Measurements from ENCODE around the gene CCDC134.
A peak's percentile ranks its signal among the peaks of the same experiment; 100 is the strongest.

Gene CCDC134

GRCh38 chr22:41844513-41844912, 44.0 kb downstream of the CCDC134 start:
- H3K27ac ChIP-seq = peak overlapping the region; percentile 31
- ChIA-PET CTCF (interaction anchor here (0.6 kb wide), 1 partner anchor 399 kb away, joined by 3 read pairs; no protein-coding TSS in a partner anchor), POLR2A (ENCODE audit: low non-redundant PET) (interaction anchor here (1.0 kb wide), 1 partner anchor 12 kb away, joined by 3 read pairs; the partner anchor contains the start of gene SREBF2)
- TF ChIP-seq CTCF (conservative IDR thresholded peaks at IDR 0.05; ENCODE audit: low read depth) = no peak
- DNase-seq (ENCODE audit: low spot score) = no peak

GRCh38 chr22:41845380-41846267, 45.1 kb downstream of the CCDC134 start:
- CTCF ChIA-PET = no interaction called here
- no peak for TF ChIP-seq CTCF (conservative IDR thresholded peaks at IDR 0.05; ENCODE audit: low read depth)
- POLR2A ChIA-PET (ENCODE audit: low non-redundant PET) = interaction anchor here (1.0 kb wide), 1 partner anchor 13 kb away, joined by 3 read pairs; the partner anchor contains the start of gene SREBF2
- peak overlapping the region; percentile 67 for H3K27ac ChIP-seq
- no peak for DNase-seq (ENCODE audit: low spot score)

- H3K27ac ChIP-seq = peak overlapping the region; percentile 67
- TF ChIP-seq CTCF (conservative IDR thresholded peaks at IDR 0.05; ENCODE audit: low read depth) = no peak
- ChIA-PET POLR2A (ENCODE audit: low non-redundant PET) (no interaction called here), CTCF (no interaction called here)
- DNase-seq (ENCODE audit: low spot score) = no peak
These were observed 45.9 kb downstream of the CCDC134 start for GRCh38 chr22:41846268-41846987.

GRCh38 chr22:41847300-41847699, 46.8 kb downstream of the CCDC134 start:
- no peak for TF ChIP-seq CTCF (conservative IDR thresholded peaks at IDR 0.05; ENCODE audit: low read depth)
- 0 out of 2 replicates have a peak overlapping the region, but pooled peaks have one; percentile 13 for H3K27ac ChIP-seq
- no peak for DNase-seq (ENCODE audit: low spot score)
- ChIA-PET CTCF (interaction anchor here (0.7 kb wide), 2 partner anchors 12 to 94 kb away, joined by 4 to 5 read pairs; no protein-coding TSS in a partner anchor), POLR2A (ENCODE audit: low non-redundant PET) (no interaction called here)

GRCh38 chr22:41848468-41848867, 48.0 kb downstream of the CCDC134 start:
- no peak for TF ChIP-seq CTCF (conservative IDR thresholded peaks at IDR 0.05; ENCODE audit: low read depth)
- no peak for DNase-seq (ENCODE audit: low spot score)
- POLR2A ChIA-PET (ENCODE audit: low non-redundant PET) = no interaction called here
- CTCF ChIA-PET = no interaction called here
- H3K27ac ChIP-seq = peak overlapping the region; percentile 68

GRCh38 chr22:41856469-41856868, 56.0 kb downstream of the CCDC134 start:
- ChIA-PET POLR2A (ENCODE audit: low non-redundant PET) (no interaction called here), CTCF (no interaction called here)
- DNase-seq (ENCODE audit: low spot score) = no peak
- no peak for TF ChIP-seq CTCF (conservative IDR thresholded peaks at IDR 0.05; ENCODE audit: low read depth)
- H3K27ac ChIP-seq = peak overlapping the region; percentile 77
